A549 (cell line): Measurements from ENCODE around the gene PRR23E.

Experiments used
- CEBPB ChIP-seq, 2 experiments: fragments of >200 bp in 1 of 2; sonication (Bioruptor Twin) in 1 of 2; formaldehyde crosslinking in 1 of 2; IDR thresholded peaks; 2 replicates each; pipeline ENCODE4 v1.6.1; 2012 to 2016
- CHD2 ChIP-seq: fragments of 150-350 bp; IDR thresholded peaks from 2 replicates; pipeline ENCODE4 v1.6.1; 2014; ENCODE audit warnings: low read length; ENCODE audit not compliant: partially characterized antibody
- CTCF ChIP-seq: fragments of >200 bp; sonication (Bioruptor Twin); formaldehyde crosslinking; IDR thresholded peaks from 3 replicates; pipeline ENCODE4 v1.5.1; 2016
- E2F6 ChIP-seq: IDR thresholded peaks from 2 replicates; pipeline ENCODE4 v1.6.1; 2012; ENCODE audit warnings: low read depth, borderline replicate concordance
- EP300 ChIP-seq, 2 experiments: fragments of >200 bp; sonication (Bioruptor Twin); formaldehyde crosslinking; IDR thresholded peaks; 2 replicates in 1 of 2; 3 replicates in 1 of 2; pipeline ENCODE4 v1.6.1; 2016 to 2017
- KDM5A ChIP-seq: fragments of 200-600 bp; sonication (generic); IDR thresholded peaks from 2 replicates; pipeline ENCODE4 v1.6.1; 2016; ENCODE audit warnings: antibody characterized with exemption, mild to moderate bottlenecking
- NFE2L2 ChIP-seq: fragments of 150-350 bp; conservative IDR thresholded peaks from 2 replicates; pipeline ENCODE4 v1.6.1; 2014; ENCODE audit warnings: low read length
- PHF8 ChIP-seq: fragments of 200-600 bp; sonication (generic); IDR thresholded peaks from 2 replicates; pipeline ENCODE4 v1.6.1; 2016; ENCODE audit warnings: low read depth, mild to moderate bottlenecking, antibody characterized with exemption, moderate library complexity, borderline replicate concordance
- POLR2A ChIP-seq: IDR thresholded peaks from 2 replicates; pipeline ENCODE4 v1.6.1; 2012; ENCODE audit warnings: mild to moderate bottlenecking, low read length
- RARB ChIP-seq: fragments of 250-450 bp; sonication (Bioruptor Pico); IDR thresholded peaks from 2 replicates; pipeline ENCODE4 v1.8.0; 2021; ENCODE audit warnings: mild to moderate bottlenecking, moderate library complexity
- REST ChIP-seq: fragments of 200-600 bp; sonication (generic); IDR thresholded peaks from 2 replicates; pipeline ENCODE4 v1.6.1; 2016; ENCODE audit warnings: antibody characterized with exemption, mild to moderate bottlenecking, moderate library complexity
- ZSCAN20 ChIP-seq: fragments of 250-450 bp; sonication (Bioruptor Pico); IDR thresholded peaks from 2 replicates; pipeline ENCODE4 v1.8.0; 2022; ENCODE audit warnings: mild to moderate bottlenecking, moderate library complexity
- TF ChIP-seq, protein P1 (sequence below): fragments of 450-650 bp; IDR thresholded peaks from 2 replicates; pipeline ENCODE4 v1.6.1; 2014; ENCODE audit warnings: antibody characterized with exemption

DNA sequence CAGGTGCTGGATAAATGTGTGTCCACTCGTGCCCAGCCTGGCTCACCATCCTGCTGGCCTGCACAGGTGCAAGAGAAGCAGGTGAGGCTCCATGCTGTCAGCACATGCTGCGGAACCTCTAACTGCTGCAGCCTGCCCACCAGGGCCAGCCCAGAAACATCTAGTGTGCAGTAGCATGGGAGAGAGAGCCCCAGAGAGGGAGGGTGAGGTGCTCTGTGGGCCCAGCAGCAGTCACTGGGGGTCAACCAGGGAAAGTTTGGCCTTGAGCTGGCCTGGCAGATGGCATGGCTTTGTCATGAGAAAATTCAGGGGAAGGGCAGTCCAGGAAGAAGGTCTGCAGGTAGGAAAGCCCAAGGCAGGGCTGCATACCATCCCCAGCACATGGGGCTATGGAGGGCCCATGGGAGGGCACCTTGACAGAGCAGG lies 18.2 kb upstream of the PRR23E start:
- TF ChIP-seq CTCF = no peak
- no peak for TF ChIP-seq EP300 (IDR thresholded peaks at IDR 0.05)
- no peak for TF ChIP-seq POLR2A
- no peak for TF ChIP-seq NFE2L2
- no peak for TF ChIP-seq CHD2
- no peak for TF ChIP-seq E2F6
- no peak for TF ChIP-seq REST
- TF ChIP-seq CEBPB (IDR thresholded peaks at IDR 0.05) = no peak
- no peak for TF ChIP-seq PHF8
- no peak for TF ChIP-seq KDM5A
- TF ChIP-seq ZSCAN20 = no peak
- TF ChIP-seq RARB (CRISPR knock-in tag) = no peak
- TF ChIP-seq, protein P1, sequence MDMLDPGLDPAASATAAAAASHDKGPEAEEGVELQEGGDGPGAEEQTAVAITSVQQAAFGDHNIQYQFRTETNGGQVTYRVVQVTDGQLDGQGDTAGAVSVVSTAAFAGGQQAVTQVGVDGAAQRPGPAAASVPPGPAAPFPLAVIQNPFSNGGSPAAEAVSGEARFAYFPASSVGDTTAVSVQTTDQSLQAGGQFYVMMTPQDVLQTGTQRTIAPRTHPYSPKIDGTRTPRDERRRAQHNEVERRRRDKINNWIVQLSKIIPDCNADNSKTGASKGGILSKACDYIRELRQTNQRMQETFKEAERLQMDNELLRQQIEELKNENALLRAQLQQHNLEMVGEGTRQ = no peak
